SKM-1 treated with dmso at 0.1 percent for 144 hours (cell line): Measurements from ENCODE around the gene LHPP.
A peak's percentile ranks its signal among the peaks of the same experiment; 100 is the strongest.

Source experiments
- DNase-seq: peaks from one replicate; lab custom pipeline; 2025; ENCODE audit not compliant: unreplicated experiment; lab: John Stamatoyannopoulos, UW

LHPP gene

GRCh38 chr10:124640538-124641231 is 179.1 kb downstream of the LHPP start:
- peak; percentile 93 for DNase-seq

- DNase-seq, result peak; percentile 86
Measured at GRCh38 chr10:124641282-124642087, 179.9 kb downstream of the LHPP start.

DNA sequence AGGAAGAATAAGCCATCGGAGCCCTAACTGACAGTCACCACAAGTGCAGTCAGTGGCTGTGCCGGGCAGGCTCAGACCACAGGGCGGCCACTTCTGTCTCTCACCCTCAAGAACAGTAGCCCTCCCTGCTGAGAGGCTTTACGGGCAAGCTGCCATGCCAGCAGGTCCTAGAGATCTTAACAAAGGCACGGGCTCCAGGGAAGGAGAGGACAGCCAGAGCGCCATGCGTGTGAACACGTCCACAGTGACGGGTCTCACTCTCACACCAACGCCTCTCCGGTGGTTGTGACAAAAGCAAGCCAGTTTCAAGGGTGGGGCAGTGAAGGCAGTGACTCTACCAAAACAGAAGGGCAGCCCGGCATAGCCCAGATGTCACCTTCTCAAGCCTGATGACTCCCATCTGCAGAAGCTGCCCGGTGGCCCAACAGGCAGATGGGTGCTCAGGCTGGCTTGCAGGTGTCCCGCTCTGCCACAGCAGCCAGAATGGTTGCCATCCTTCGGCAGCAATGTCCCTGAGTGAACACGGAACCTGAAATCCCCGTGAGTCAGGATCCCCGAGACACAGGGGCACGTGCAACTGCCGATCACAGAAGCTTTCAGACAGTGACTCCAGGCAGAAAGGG is 180.6 kb downstream of the LHPP start:
- DNase-seq, result no peak

- no peak for DNase-seq
Measured at GRCh38 chr10:124643330-124644009, 181.8 kb downstream of the LHPP start.

DNA sequence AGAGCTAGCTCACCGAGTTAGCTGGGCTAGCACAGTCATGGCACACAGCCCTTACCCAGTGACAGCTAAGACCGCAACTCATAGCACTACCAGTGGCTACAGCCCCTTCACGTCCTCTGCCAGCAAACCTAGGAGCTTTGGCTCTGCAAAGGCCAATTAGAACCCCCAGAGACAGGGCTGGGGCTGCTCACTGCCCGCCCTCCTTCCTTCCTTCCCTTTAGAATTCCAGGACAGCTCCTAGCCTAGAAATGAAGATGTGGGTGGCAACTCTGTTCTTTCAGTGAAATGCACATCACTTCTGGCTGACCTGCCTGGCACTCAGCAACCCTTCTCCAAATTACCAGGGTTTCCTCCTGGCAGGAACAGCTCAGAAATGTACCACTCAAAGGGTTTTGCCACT is 182.6 kb downstream of the LHPP start:
- DNase-seq, result no peak

DNA sequence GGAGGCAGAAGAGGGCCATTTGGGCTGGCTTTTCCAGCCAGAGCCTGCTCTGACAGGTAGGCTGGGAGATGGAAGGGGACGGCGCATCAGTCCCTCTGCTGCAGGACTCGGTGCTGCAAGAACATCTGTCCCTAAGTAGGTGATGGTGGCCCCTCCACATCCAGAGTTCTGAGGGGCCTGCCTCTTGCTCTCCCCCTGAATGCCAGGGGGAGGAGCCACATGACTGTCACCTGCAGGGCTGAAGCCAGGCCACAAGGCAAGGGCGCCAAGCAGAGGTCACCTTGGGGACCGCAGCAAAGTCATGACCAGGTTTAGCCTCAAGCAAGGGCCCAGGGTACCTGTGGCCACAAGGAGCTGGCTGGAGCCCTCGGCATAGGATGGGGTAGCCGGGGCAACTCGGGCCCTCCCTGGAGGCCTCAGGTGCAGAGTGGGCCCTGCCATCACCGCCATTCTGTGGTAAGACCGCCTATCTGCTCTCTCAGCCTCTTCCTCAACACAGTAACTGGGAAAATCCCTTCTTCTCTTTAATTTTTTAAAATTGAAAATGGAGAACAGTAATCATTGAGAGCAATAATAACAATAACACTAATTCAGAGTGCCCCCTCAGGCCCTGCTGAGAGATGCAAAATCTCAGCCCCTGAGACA is 183.3 kb downstream of the LHPP start:
- DNase-seq, result no peak

- no peak for DNase-seq
Measured at GRCh38 chr10:124645467-124646095, 184.0 kb downstream of the LHPP start.

DNA sequence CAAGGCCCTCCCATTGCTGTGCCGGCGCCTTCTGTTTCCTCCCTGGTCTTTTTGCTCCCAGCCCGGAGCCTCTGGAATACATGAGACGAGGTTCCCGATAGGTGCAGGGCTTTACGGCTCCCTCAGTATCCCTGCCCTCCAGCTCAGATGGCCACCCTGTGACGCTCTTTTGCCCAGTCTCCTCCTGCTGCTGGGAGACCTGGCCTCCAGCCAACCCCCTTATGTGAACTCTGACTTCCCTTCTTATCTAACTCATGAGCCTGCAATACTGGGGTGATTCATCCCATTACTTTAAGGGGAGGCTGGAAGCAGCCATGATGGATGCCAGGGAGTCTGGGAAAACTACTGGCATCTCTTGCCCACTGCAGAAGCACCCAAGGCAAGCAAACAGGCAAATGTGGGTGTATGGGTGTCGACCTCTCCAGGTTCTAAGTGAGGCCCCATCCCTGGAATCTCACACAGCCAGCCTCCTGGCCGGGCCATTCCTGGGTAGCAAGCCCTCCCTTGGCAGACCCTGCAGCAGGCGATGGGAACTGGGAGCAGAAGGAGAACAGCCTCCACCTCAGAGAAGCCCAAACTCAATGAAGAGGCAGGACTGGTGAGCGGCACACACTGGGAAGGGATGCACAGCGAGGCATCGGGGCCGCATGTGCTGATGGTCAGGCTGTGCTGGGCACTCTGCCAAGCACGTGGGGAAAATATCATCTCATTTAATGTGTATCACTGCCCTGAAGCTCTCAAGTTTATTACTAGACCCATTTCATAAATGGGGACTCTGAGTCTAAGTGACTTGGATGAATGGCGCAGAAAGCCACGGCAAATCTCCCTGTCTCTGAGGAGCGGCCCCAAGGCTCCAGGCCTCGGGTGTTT is 185.1 kb downstream of the LHPP start:
- DNase-seq, result no peak

DNA sequence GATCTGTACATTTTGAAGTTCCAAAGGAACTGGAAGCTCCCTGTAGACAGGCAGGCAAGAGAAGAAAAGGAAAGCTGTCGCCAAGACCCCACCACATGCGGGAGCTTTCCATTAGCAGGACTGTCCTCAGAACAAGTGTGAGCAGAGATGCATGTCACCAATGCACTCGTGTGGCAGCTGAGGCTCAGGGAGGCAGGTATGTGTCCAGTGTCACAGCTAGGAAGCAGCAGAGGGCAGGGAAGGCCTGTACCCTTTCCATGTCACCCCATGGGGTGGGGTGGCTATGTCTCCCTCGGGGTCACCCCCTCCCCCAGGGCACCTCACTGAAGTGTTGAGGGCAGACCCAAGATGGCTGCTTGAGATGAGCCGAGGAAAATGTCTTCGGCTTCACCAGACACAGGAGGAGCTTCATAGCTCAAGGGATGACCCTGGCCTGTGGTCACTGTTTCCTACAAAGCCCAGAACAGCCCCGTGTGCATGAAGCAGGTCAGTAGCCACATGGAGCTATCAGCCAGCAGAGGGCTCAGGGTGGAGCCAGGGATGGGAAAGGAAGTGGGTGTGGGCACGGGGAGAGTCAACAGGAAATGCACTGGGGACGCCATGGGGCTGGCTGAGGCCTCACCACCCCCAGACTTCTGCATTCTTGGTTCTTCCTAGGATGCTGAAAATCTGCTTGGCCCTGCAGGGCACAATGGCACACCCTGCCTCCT is 186.0 kb downstream of the LHPP start:
- DNase-seq, result peak; percentile 87

- DNase-seq, result no peak
Measured at GRCh38 chr10:124648131-124648475, 186.5 kb downstream of the LHPP start.

DNA sequence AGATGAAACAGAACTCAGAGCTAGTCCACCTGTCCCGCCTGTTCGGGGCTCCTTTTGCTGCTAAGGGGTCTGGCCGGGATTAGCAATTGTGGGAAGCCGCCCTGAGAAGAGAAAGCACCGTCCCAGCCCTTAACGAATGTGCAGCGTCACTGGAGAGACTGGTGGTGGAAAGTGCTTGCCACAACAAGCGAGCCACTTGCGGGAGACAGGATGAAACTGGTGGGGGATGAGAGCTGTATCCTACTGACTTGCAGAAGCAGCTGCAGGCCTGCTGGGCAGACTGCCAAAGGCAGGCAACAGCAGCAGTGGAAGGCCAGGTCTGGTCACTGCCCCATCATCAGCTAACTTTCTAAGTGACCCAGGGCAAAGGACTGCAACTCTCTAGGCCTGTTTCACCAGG is 187.1 kb downstream of the LHPP start:
- DNase-seq, result peak; percentile 35

GRCh38 chr10:124649214-124649613 is 187.6 kb downstream of the LHPP start:
- DNase-seq, result no peak

- no peak for DNase-seq
Measured at GRCh38 chr10:124650263-124650662, 188.6 kb downstream of the LHPP start.

DNA sequence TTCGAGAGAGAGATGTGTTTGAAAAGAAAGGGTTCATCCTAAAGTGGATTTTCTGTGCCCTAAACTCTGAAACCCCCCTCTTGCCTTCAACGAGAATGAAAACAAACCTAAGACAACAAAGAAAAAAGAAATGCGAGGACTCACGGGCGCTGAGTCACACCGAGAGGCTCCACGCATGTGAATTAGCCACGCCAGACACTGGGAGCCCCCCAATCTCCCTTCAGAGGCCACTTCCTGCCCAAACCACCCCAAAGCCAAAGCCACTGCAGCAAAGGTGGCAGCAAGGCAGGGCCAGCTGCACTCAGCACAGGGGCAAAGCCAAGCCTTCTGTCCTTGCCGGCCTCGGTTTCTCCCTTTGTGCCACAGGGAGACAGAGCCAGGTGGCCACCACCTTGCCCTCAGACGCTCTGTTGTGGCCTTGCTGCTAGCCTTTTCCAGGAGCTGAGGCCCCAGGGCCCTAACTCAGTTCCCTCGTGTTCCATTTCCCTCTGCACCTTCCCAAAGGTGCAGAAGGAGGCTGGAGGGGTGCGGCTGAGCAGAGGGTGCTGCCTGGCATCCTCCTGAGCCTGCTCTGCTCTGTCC is 189.3 kb downstream of the LHPP start:
- no peak for DNase-seq

DNA sequence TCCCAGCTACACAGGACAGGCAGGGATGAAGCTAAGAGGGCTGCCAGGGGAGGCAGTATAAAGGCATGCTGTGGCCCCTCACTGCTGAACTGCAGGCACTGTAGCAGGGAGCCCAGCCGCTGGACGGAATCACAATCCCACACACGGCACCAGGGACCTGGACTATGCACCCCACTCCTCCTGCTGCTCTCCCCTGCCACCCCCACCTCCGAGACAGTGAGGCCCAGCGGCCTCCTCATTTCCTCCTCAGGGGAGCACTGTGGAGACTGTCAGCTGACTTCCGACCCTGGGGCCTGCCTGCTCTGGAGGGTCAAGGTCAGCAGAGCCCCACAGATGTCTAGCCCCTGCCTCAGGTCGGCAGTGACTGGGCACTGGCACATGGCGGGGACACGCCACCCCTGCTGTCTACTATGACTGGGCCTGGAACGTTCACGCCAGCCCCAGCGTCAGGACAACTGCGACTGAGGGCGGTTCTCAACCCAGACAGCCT is 189.8 kb downstream of the LHPP start:
- no peak for DNase-seq

DNA sequence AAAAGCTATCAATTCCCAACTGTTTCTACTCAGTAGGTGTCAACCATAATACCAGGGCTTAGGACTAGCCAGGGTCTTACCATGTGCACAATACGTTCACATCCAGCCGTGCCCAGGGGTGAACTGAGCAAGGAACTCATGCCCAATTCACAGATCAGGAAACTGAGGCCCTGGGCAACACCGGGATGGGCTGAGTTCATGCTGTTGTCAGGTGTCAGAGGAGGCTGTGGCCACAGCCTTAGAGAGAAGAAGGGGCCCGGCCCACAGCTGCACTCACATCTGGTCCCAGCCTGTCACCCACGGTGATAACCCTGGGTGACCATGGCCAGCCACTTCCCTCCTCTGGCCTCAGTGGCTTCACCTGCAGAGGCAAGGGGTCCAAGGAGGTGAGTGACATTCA is 190.6 kb downstream of the LHPP start:
- no peak for DNase-seq

DNA sequence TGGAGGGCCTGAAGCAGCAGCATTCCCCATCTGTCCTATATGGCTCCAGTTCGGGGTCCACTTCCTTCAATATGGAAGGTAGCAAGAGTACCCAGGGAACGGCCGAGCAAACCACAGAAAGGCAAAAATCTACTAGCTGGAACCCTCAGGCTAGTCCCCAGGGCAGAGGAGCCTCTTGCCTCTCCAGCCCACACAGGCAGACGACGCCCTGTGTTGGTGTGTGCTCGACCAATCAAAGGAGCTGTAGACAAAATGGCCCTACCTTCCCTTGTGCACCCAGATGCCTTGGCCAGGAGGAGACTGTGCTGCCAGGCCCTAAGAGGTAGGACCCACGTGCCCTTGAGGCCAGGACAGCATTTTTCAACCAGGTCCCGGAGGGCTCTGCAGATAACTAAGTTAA is 191.1 kb downstream of the LHPP start:
- no peak for DNase-seq

DNA sequence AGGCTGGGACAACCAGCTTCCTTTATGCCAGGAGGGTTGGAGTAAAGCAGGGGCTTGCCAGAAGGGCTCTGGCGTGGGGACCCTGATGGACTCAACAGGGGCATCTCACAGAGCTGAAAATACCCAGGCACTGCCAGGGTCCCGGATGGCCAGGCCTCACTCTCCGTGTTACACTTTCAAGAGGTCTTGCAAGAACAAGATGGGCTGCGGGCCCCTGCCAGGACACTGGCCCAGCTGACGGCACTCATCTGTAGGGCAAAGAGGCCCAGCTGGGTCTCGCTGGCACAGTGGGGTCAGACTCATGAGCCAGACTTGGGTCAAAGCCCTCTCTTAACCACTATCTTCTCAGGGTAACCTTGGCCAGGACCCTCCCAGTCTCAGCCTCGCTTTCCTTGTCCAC is 191.7 kb downstream of the LHPP start:
- DNase-seq, result no peak
